Endothelial cell of umbilical vein (primary cell): Measurements from ENCODE around the gene CDH2.

Experiments used
- CTCF ChIP-seq, 2 donors: IDR thresholded peaks; 1 replicate in 1 of 2; 2 replicates in 1 of 2; pipeline ENCODE4 v1.5.1; 2011; ENCODE audit warnings: low read length in 2 of 2, mild to moderate bottlenecking in 2 of 2, moderate library complexity in 2 of 2, control low read depth in 1 of 2, inconsistent platforms in 1 of 2, low read depth in 1 of 2; ENCODE audit not compliant: insufficient read depth in 1 of 2; ENCODE audit errors: extremely low read depth in 1 of 2
- EZH2 ChIP-seq: IDR thresholded peaks from 2 replicates; pipeline ENCODE4 v1.6.1; 2012; ENCODE audit warnings: borderline replicate concordance, low read depth, mild to moderate bottlenecking, moderate library complexity, low read length, inconsistent platforms; ENCODE audit not compliant: severe bottlenecking
- FOS ChIP-seq: IDR thresholded peaks from 2 replicates; pipeline ENCODE4 v1.6.1; 2011; ENCODE audit warnings: mild to moderate bottlenecking, low read length, moderate library complexity, borderline replicate concordance; ENCODE audit not compliant: insufficient read depth
- GATA2 ChIP-seq: IDR thresholded peaks from 2 replicates; pipeline ENCODE4 v1.7.0; 2011; ENCODE audit warnings: low read depth, mild to moderate bottlenecking, moderate library complexity, mixed read lengths, low read length; ENCODE audit not compliant: insufficient read length, insufficient read depth
- JUN ChIP-seq: IDR thresholded peaks from 2 replicates; pipeline ENCODE4 v1.6.1; 2011; ENCODE audit warnings: borderline replicate concordance, low read depth; ENCODE audit not compliant: insufficient read length, insufficient read depth
- MYC ChIP-seq: IDR thresholded peaks from one replicate; pipeline ENCODE4 v1.6.1; 2011; ENCODE audit warnings: mild to moderate bottlenecking, low read depth, low read length
- POLR2A ChIP-seq: IDR thresholded peaks from 2 replicates; pipeline ENCODE4 v1.6.1; 2012; ENCODE audit warnings: low read depth, mild to moderate bottlenecking, control low read depth, low read length
- POLR2AphosphoS5 ChIP-seq: IDR thresholded peaks from 2 replicates; pipeline ENCODE4 v1.6.1; 2012; ENCODE audit warnings: low read depth, mild to moderate bottlenecking, control low read depth, low read length, moderate library complexity; ENCODE audit not compliant: insufficient read depth
- TF ChIP-seq, protein P1 (sequence below): IDR thresholded peaks from 2 replicates; pipeline ENCODE4 v1.6.1; 2011; ENCODE audit not compliant: insufficient read depth, insufficient read length

DNA sequence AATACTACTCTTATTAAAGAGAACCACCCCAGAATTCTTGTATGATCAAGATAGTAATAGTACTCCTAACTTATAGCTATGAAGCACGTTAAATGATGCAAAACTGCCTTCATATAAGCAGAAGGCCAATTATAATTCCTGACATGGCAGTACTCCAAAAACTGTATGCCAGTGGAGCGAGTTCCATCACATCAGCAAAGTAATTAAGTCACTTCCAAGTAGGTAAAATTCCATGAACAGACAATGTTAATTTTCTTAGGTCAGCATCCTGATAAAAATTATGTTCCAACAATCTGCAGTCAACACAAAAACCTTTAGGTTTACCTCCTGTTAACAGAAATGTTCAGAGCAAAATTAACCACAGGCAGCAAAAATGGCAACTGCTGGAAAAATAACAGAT lies 136.7 kb downstream of the CDH2 start:
- no peak for TF ChIP-seq CTCF (IDR thresholded peaks at IDR 0.05; ENCODE audit: extremely low read depth in 1 of 2, insufficient read depth in 1 of 2, low read depth in 1 of 2, low read length in 2 of 2)
- no peak for TF ChIP-seq EZH2
- no peak for TF ChIP-seq POLR2A
- TF ChIP-seq MYC: no peak
- TF ChIP-seq POLR2AphosphoS5: no peak
- TF ChIP-seq, protein P1, sequence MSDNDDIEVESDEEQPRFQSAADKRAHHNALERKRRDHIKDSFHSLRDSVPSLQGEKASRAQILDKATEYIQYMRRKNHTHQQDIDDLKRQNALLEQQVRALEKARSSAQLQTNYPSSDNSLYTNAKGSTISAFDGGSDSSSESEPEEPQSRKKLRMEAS: no peak
- no peak for TF ChIP-seq FOS
- TF ChIP-seq JUN: no peak
- TF ChIP-seq GATA2: no peak
